Activated CD4-positive, alpha-beta T cell treated with anti-CD3 and anti-CD28 coated beads, Interleukin-2, amount 50 U/mL, for 16 hours (primary cell): Measurements from ENCODE around the gene MRPS16.
A peak's percentile ranks its signal among the peaks of the same experiment; 100 is the strongest.
"Not testable (repeated sequence)": the region's sequence is repeated elsewhere in the genome, so short reads cannot be mapped to it uniquely, and the experiment has no call there.

ENCODE experiments used
- DNase-seq: peaks from one replicate; pipeline ENCODE4 v3.0.0-alpha.2; 2020

The MRPS16 gene

DNA sequence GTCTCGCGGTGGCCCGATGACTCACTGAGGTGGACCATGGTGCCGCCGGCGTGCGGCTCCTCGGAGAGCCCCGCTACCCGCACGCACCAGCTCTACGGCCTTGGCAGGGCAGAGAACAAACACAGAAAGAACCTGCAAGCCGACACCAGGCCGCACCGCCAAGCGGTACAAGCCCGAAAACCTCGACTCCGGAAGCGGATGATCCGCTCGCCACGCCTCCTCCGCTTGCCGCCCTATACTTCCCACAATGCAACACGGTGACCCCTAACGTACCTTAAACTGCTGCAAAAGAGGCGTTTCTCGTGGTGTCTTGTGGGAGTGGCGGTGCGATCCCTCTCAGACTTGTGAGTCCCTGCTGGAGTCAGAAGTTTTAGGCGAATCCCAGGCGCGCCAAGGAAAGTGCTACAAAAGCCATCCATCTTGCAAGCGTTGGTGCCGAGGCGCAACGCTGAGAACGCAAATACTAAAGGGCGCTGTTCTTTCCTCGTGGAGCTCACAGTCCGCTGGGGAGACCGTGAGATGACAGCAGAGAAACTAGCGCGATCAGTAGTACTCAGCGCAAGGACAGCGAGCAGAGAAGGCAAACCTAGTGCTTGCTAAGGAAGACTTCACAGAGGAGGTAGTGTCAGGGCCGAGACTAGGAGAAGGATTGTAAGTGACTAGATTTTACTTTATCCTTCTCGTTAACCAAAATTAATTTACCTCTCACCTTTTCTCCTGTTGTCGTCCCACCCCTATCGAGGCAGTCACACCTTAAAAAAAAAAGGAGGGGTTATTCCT lies at the start of gene MRPS16:
Gene MRPS16 (minus strand): TSS at position 200 of the 780 bp plus-strand sequence. CDS start 162 bp downstream, at position 38.
- DNase-seq = peak; percentile 96

DNA sequence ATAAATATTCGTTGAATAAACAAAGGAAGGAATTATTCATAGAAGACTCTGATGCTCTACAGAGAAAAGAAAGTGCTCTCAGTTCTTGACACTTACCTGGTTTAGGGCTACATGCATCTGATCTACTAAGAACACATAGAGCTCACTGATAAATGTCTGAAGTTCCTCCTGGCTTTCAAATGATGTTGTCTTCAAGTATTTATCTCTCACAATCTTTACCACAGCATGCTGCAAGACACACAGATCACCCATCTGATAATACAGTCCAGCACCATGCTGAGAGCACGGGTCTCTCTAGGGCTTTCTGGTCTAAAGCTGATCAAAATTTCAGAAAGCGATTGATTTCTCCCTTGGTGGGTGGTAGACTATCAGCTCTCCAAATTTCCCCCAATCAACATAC lies 44.5 kb upstream of the MRPS16 start:
- DNase-seq = peak; percentile 40

DNA sequence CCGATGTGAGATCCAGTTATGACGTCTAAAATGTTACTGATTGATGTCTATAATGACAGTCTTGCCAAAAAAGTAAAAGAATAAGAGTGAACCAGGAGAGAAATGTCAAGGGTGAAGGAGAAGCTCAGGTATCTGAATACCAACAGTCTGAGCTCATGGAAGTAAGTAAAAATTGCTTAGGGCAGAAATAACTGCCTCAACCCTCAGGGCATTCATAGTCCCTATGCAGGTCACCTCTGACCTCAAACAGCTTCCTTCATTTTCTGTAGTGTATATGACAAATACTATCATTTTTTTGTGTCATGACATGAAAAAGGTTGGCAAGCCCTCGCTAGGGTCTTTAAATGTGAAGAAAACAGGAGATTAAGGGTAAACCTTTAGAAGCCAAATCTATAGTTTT lies 41.0 kb upstream of the MRPS16 start:
- no peak for DNase-seq

DNA sequence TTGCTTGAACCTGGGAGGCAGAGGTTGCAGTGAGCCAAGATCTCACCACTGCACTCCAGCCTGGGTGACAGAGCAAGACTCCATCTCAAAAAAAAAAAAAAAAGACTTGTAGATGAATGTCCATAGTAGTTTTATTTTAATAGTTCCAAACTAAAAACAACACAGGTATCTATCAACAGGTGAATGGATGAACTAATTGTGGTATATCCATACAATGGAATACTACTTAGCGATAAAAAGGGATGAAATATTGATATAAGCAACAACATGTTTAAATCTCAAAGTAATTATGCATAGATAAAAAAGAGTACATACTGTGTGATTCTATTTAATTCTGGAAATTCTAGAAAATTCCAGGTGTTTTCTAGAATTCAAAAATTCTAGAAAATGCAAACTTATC lies 37.5 kb upstream of the MRPS16 start:
- no peak for DNase-seq

DNA sequence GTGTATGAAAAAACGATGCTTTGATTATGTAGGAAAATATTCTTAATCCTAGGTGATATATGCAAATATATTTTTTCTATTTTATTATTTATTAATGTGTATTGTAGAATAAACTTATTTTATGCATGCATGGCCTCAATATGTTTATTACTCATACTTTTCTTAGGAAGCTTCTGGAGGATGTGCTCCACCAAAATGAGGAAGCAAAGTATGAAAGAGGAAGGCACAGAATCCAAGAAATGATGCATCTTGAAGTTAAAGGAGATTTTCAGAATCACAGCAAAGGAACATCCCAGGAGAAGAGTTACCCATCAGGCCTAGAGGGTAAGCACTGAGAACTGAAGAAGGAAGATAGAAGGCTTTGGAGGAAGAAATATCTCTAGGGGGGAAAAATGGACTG lies 35.0 kb upstream of the MRPS16 start:
- DNase-seq = no peak

DNA sequence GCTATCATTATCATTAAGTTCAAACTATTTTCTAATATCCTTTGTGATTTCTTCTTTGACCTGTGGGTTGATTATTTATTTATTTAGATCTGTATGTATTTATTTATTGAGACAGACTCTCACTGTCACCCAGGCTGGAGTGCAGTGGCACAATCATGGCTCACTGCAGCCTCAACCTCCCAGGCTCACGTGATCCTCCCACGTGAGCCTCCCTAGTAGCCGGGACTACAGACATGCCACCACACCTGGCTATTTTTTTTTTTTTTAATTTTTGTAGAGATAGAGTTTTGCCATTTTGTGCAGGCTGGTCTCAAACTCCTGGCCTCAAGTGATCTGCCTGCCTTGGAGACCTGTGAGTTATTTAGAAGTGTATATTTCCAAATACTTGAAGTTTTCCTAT lies 28.7 kb upstream of the MRPS16 start:
- DNase-seq = no peak

DNA sequence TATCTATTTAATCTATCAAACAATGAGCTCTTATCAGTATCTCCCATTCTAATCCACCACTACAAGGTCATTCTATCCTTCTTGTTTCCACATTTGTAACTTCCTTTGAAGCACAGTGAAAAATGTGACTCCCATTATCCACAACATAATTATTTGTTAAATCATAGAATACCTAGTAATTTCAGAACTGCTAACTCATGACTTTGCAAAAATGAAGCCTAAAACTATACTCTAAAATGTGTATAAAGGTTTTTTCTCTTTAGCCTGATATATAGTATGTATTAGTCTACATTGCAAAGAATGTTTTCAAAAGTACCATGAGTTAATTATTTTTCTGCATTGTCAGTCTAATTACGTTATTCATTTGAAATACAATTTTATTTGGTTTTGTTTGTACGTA lies 12.0 kb upstream of the MRPS16 start:
- no peak for DNase-seq

DNA sequence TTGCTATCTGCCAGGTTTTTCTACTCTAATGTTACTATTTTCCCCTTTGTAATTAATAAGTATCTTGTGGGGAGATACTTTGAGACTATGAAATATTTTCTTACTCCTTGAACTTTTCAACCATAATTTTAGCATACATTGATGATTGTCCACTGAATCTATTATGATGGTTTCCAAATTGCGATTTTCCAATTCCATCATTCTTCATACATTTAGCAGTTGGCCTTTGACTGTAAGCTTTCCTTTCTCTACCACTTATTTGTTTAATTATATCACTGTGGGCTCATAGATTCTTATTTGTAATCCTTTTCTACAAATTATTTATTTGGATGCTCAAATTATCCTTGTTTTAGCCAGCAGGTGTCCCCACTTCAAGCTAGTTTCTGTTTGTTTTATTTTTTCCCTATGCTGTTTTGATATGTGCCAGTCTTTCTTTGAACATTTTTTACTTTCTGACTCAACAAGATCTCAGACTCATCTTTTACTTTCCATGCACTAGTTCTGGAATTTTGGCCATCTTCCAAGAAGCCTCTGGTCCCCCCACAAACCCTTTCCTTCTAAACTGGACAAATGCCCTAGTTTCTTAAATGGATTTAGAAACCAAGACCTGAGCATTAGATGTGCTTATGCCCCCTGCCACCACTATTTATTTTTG lies 11.4 kb upstream of the MRPS16 start:
- DNase-seq = peak; percentile 28

DNA sequence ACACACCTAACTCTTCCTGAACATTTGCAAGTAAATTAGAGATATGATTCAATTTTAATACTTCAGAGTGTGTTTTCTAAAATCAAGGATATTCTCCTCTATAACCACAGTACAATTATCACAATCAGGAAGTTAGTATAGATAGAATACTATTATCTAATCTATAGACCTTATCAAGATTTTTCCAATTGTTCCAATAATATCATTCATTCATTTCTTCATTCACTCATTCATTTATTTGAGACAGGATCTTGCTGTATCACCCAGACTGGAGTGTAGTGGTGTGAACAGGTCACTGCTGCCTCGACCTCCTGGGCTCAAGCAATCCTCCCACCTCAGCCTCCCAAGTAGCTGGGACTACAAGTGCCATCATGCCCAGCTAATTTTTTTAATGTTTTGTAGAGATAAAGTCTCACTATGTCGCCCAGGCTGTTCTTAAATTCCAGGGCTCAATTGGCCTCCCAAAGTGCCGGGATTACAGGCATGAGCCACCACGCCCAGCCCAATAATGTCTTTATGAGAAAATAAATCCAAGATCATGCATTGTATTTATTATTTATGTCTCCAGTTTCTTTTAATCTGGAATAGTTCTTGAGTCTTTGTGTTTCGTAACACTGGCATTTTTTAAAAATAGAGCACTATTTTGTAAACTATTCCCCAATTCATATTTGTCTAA lies 10.6 kb upstream of the MRPS16 start:
- DNase-seq = no peak

DNA sequence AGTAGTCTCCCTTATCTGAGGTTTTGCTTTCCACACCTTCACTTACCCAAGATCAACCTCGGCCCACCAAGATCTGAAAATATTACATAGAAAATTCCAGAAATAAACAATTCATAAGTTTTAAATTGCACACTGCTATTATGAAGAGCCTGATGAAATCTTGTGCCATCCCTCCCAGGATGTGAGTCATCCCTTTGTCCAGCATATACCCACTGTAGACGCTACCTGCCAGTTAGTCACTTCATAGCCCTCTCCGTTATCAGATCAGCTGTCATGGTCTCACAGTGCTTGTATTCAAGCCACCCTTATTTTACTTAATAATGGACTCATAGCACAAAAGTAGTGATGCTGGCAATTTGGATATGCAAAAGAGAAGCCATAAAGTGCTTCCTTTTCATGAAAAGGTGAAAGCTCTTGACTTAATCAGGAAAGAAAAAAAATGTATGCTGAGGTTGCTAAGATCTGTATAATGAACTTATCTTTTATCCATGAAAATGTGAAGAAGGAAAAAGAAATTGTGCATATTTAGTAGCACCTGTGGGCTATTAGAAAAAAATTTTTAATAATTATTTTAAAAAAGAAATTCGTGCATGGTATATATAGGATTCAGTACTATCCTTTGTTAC lies 9.8 kb upstream of the MRPS16 start:
- peak; percentile 26 for DNase-seq

DNA sequence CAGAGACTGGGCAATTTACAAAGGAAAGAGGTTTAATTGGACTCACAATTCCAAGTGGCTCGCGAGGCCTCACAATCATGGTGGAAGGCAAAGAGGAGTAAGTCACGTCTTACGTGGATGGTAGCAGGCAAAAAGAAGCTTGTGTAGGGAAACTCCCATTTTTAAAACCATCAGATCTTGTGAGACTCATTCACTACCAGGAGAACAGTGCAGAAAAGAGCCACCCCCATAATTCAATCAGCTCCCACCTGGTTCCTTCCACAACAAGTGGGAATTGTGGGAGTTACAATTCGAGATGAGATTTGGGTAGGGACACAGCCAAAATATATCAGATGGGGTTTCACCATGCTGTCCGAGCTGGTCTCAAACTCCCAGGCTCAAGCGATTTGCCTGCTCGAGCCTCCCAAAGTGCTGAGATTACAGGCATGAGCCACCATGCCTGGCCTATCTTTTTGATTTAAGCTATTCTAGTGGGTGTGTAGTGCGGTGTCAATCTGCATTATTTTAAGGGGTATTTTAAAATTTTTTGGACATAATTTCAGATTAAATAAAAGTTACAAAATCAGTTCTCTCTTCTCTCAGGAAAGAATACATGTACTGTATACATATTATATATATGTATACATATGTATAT lies 9.0 kb upstream of the MRPS16 start:
- DNase-seq = no peak

DNA sequence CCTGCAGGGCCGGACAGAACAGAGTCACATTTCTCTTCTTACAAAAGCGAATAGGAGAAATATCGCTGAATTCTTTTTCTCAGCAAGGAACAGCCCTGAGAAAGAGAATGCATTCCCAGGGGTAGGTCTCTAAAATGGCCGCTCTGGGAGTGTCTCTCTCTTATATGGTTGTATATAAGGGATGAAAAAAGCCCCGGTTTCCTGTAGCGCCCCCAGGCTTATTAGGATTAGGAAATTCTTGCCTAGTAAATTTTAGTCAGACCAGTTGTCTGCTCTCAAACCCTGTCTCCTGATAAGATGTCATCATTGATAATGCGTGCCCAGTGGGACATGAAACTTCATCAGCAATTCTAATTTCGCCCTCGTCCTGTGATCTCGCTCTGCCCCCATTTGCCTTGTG lies 6.2 kb upstream of the MRPS16 start:
- not testable (repeated sequence) for DNase-seq

DNA sequence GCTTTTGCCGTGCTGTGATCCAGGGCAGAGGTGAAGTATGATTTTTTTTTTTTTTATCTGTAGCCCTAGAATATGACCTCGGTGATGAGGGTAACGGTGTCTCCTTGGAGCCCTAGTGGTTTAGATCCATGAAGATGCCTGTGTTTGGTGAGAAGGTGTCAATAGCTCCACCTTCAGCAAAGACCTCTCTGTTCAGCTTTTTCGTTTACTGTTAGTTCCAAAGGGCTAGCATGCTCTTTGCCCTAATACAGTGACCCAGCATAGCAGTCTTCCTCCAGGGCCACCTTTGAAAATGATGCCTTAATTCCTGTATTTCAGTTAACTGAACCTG lies 746 bp upstream of the MRPS16 start:
- DNase-seq = peak; percentile 23

DNA sequence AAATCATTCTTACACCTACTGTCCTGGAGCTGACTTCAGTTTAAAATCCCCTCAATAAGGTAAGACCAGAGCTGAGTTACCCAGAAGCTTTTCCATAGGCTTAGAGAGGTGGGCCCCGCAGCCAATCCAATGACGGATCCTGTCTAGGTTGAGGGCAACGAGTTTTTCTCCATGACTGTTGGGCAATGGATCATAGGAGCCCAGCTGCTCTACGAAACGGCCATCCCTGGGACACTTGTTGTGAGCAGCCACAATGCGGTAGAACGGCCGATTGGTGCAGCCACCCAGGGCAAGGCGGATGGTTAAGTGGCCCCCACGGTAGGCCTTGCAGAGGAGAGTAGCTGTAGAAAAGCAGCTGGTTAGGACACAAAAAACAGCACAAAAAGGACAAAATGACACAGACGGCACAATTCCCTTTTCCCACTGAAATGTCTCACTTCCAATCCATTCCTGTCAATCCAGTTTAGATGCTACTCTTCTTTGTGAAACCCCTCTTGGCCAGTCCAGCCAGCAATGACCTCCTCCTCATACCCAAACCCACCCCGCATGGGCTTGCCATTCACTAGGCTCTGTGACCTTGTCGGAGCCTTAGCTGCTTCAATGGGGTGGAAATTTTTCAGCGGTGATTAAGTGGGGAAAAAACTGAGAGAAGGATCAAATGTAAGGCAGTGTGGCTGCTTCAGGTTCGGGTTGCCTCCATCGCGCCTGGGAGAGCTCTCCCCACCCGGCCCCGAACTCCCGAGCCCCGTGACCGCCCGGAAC lies 580 bp downstream of the MRPS16 start:
- DNase-seq = no peak

DNA sequence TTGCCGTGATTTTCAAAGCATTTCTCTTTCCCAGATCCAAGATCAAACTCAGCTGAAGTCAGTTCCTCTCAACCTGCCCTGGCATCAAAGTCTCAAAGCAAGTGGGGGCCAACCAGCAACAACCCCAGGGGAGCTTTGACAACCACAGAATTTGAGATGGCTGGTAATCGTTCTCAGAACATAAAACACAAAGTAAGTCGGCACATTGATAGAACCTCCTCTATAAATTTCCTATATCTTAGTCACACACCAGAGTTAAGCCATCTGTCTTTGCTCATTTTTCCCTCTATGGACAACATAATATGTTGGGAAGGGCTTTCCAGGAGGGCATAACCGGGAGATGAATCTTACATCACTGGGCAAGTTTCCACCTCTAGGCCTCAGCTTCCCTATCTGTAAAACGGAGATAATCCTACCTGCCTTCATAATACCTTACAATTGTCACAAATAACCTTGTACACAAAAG lies 4.2 kb downstream of the MRPS16 start:
- DNase-seq = no peak

DNA sequence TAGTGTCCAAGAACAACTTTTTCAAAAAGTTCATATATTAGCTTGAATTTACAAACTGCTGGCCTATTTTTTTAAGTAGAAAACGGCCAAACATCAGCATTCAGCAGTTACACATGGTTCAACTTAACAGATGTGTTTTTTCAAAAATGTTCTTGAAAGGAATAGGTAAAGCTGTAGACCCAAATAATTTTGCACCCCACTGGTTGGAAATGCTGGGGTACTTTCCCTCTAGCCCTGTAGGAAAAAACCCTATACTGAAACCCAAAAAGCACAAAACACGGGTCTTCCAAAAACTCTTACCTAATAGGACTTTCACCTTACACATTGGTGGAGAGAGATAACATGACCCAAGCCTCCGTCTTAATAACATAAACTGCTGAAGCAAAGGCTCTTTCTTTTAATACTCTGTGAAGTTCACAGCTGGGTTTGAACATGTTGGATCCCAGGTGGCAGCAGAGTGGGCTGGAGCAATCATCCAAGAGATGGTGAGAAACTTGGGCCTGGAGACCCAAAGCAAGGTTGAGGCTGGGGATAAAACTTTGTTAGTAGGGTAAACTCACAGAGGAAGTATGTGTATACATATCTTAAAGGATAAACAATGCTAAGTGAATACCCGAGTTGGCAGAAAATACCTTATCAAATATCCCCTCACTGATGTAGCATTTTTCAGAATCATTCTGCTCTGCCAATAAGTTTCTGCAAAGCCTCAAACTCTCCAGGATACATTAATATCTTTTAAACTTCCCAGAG lies 4.8 kb downstream of the MRPS16 start:
- peak; percentile 12 for DNase-seq

DNA sequence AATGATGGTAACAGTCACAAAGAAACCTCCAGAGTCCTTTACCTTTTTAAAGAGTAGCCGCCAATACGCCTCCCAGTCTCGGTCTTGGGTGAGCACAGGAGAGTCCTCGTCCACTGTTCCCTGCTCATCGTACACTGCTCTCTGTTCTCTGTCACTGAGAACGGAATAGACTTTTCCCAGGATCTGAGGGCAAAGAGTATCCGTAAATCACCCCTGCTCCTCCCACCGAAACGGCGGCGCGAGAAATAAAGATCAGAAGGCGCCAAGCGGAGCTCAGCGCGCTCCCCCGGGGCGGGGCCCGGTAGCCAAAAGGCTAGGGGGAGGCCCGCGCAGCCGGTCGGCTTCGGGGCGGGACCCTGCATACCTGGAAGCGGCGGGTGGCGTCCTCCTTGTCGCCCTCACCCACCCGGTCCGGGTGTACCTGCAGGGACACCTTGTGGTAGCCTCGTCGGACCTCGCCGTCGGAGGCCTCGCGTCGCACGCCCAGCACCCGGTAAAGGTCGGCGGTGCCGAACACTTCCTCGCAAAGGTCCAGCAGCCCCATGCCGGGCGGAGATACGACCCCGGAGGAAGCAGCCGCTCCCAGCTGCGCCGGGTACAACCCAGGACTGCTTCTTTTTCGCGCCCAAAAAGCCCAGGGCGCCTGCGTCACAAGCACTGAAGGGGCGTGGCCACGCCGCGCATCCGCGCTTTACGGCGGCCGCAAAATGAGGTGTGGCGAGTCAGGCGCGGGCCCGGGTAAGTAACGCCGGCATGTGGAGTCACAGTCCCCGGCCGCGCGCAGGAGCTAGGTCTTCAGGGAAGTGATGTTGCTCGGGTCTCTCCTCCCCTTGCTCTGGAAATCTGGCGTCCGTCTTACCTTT lies 5.6 kb downstream of the MRPS16 start, which contains the start of gene DNAJC9:
Gene DNAJC9 (minus strand): TSS at position 610 of the 863 bp plus-strand sequence. CDS start 66 bp downstream, at position 544.
- peak; percentile 98 for DNase-seq

DNA sequence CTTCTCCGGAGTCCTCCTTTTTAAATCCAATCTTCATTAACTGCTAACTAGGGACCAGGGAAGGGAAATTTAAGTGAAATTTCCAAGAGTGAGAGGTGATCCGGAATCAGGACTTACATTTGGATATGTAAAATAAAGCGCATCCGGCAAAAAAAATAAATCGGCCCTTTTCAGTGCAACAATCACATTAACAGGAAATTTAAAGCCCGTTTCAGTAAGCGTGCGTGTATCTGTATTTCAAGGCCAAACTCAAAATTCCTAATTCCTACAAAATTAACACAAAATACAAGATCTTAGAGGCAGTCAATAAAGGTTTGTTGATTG lies 6.2 kb downstream of the MRPS16 start:
- no peak for DNase-seq

DNA sequence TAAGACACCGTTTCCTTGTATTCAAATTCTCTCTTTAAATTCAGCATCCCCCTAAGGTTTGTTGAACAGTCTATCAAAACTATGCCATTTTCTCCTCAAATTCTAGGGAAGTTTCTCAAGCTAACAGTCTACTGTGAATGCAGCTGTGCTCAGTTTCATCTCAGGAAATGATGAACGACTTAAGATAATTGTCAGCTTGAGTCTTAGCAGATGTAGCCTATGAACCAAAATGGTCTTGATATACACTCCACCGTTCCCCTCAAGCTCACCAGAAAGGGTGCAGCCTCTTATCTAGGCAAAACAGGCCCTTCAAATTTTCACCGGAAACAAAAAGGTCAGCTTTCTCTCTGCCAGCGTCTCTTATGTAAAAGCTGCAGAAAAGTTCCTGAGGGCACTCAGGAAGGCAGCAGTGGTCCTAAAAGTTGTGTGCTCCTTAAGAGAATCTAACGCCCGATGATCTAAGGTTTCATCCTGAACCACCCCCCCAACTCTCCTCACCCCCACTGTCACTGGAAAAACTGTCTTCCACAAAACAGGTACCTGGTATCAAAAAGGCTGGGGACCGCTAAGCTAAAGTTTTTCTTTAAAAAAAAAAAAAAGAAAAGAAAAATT lies 7.5 kb downstream of the MRPS16 start:
- DNase-seq = no peak

DNA sequence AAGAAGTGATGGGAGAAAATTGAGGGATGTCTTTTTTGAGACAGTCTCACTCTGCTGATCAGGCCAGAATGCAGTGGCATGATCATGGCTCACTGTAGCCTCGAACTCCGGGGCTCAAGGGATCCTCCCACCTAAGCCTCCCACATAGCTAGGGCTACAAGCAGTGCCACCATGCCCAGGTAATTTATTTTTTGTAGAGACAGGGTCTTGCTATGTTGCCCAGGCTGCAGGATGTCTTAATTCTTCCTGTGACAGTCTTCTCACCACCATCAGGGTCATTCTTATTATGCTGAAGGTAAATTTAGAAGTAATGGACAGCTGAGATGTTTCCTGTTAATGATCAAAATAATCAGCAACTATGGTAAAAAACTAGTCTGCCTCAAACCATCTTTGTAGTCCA lies 12.5 kb downstream of the MRPS16 start:
- no peak for DNase-seq
